Measurements from ENCODE around the gene ARL14.

Gene ARL14

GRCh38 chr3:160722331-160722730 is 45.4 kb downstream of the ARL14 start:
- no peak for DNase-seq (ENCODE audit: low read depth)

GRCh38 chr3:160725338-160725737 is 48.4 kb downstream of the ARL14 start:
- DNase-seq (ENCODE audit: low read depth), result no peak
